ENCODE data around the gene IL1RAPL1.

The IL1RAPL1 gene

DNA sequence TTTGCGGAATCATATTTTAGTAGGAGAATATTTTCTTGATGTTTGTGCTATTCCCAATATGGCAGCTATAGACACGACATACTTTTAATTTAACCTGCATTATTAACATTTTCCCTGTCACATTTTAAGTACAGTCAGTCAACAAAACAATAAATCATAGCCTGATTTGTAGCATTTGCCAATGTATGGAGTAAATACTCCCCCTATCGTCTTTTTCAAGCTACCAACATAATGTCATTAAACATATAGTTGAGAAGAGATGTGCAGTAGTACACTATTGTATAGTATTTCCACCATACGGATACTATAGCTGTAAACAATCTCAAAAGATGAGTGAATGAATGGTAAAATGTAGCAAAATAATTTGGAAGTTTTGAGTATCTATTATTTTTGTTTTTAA, 1324.4 kb downstream of the IL1RAPL1 start:
- TF ChIP-seq, protein P1, sequence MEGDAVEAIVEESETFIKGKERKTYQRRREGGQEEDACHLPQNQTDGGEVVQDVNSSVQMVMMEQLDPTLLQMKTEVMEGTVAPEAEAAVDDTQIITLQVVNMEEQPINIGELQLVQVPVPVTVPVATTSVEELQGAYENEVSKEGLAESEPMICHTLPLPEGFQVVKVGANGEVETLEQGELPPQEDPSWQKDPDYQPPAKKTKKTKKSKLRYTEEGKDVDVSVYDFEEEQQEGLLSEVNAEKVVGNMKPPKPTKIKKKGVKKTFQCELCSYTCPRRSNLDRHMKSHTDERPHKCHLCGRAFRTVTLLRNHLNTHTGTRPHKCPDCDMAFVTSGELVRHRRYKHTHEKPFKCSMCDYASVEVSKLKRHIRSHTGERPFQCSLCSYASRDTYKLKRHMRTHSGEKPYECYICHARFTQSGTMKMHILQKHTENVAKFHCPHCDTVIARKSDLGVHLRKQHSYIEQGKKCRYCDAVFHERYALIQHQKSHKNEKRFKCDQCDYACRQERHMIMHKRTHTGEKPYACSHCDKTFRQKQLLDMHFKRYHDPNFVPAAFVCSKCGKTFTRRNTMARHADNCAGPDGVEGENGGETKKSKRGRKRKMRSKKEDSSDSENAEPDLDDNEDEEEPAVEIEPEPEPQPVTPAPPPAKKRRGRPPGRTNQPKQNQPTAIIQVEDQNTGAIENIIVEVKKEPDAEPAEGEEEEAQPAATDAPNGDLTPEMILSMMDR (IDR thresholded peaks at IDR 0.05): no peak
- Mint-ChIP-seq H3K36me3 (ENCODE audit: low read depth) (no peaks in the 10 kb centered on the region), H3K4me1 (no peaks in the 10 kb centered on the region), H3K9me3 (peaks cover 4% of the 10 kb centered on the region), H3K27me3 (ENCODE audit: low read depth, poor library complexity) (no peaks in the 10 kb centered on the region), H3K27ac (no peak overlapping the region), H3K4me3 (no peak overlapping the region)
- DNase-seq: no peak

DNA sequence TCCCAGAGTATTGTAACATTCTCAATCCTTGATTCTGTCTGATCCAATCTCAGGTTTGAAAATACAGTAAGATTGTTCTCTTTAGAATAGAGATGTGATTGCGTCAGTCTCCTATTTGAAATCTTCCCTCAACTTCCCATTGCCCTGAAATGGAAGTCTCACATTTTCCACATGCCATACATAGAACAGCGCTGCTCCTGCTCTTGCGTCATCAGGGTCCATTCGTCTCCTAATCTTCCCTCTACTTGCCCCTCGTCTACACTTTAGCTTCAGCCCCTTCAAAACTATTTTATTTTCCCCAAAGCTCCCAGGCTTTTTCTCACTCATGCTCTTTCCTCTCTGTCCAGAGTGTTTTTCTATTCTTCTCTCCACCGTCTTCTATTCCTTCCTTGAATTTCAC, 1326.4 kb downstream of the IL1RAPL1 start:
- no peaks in the 10 kb centered on the region for H3K27me3 Mint-ChIP-seq (ENCODE audit: low read depth, poor library complexity)
- H3K36me3 Mint-ChIP-seq (ENCODE audit: low read depth): no peaks in the 10 kb centered on the region
- H3K4me1 Mint-ChIP-seq: no peaks in the 10 kb centered on the region
- DNase-seq: no peak
- H3K4me3 Mint-ChIP-seq: no peak overlapping the region
- no peak overlapping the region for H3K27ac Mint-ChIP-seq
- TF ChIP-seq, protein P1 (IDR thresholded peaks at IDR 0.05): no peak
- peaks cover 4% of the 10 kb centered on the region for H3K9me3 Mint-ChIP-seq

DNA sequence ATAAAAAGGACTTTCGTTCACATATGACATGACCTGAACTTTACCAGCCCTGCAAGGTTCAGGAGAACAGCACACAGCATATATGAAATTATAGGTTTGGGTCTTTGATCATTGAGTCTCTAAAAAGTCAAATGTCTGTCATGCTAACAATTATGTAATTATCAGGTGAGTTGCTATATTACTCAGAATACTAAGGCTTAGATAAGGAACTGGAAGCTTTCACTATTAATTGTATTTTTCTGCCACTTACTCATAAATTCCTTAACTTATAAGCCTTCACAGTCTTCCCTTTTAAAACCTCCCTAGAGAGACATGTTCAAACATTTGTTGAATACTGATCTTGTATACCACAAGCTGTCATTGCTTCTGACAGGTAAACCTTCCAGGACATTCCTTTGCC, 1335.4 kb downstream of the IL1RAPL1 start:
- H3K4me3 Mint-ChIP-seq: no peak overlapping the region
- DNase-seq: no peak
- H3K36me3 Mint-ChIP-seq (ENCODE audit: low read depth): no peaks in the 10 kb centered on the region
- peaks cover 2% of the 10 kb centered on the region for H3K27me3 Mint-ChIP-seq (ENCODE audit: low read depth, poor library complexity)
- TF ChIP-seq, protein P1 (IDR thresholded peaks at IDR 0.05): no peak
- no peaks in the 10 kb centered on the region for H3K4me1 Mint-ChIP-seq
- H3K9me3 Mint-ChIP-seq: no peaks in the 10 kb centered on the region
- H3K27ac Mint-ChIP-seq: no peak overlapping the region

DNA sequence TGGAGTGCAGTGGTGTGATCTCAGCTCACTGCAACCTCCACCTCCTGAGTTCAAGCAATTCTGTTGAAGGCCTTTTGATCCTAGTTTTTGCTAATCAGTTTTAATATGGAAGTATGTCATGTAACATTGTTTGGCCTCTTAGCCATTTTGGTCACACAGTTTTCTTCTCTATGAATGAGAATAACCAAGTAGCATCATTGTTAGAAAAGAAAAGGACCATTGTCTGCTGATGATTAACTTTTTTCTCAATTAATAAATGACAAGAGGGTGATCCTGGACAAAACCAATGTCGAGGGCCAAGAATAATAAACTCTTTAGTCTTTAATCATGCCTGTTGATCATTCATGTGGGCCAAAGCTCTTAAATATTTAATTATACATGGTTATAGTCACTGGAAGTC, 1338.8 kb downstream of the IL1RAPL1 start:
- no peak for DNase-seq
- no peak overlapping the region for H3K27ac Mint-ChIP-seq
- TF ChIP-seq, protein P1 (IDR thresholded peaks at IDR 0.05): no peak
- H3K4me1 Mint-ChIP-seq: no peaks in the 10 kb centered on the region
- peaks cover 2% of the 10 kb centered on the region for H3K27me3 Mint-ChIP-seq (ENCODE audit: low read depth, poor library complexity)
- no peaks in the 10 kb centered on the region for H3K9me3 Mint-ChIP-seq
- no peak overlapping the region for H3K4me3 Mint-ChIP-seq
- H3K36me3 Mint-ChIP-seq (ENCODE audit: low read depth): no peaks in the 10 kb centered on the region

DNA sequence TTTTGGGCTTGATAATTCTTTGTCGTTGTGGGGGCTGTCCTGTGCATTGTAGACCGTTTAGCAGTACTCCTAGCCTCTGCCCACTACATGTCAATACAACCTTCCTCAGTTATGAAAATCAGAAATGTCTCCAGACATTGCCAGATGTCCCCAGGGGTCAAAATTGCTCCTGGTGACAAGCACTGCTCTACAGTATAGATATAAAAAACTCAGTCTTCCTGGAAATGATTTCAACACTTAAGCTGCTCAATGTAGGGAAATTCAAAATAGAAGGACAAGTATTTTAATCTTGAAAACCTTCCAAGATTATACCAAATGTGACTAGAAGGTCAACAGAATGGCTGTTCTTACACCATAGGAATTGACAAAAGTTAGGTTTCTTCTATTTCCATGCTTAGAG, 1339.4 kb downstream of the IL1RAPL1 start:
- no peak overlapping the region for H3K27ac Mint-ChIP-seq

DNA sequence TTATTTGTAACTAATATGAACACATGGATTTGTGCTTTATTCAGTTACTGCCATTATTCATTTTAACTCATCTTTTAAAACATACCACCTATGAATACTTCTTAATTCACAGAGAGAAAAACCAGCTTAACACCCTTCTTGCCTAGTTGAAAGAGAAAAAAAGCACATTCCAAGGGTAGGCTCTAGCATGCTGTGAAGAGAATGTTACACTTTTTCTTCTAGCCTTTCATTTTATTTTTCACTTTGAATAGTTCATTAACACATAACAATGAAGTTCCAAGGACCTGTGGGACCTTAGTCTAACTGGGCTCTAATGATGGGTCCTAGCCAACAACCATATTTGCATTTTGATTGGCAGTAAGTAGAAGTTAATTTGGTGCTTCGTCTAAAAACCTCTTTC, 1348.2 kb downstream of the IL1RAPL1 start:
- Mint-ChIP-seq H3K4me3 (no peak overlapping the region), H3K9me3 (no peaks in the 10 kb centered on the region), H3K36me3 (ENCODE audit: low read depth) (no peaks in the 10 kb centered on the region), H3K27me3 (ENCODE audit: low read depth, poor library complexity) (no peaks in the 10 kb centered on the region), H3K4me1 (peaks cover 20% of the 10 kb centered on the region), H3K27ac (no peak overlapping the region)
- TF ChIP-seq, protein P1 (IDR thresholded peaks at IDR 0.05): no peak
- DNase-seq: no peak

More for the DNA sequence above, 1339.4 kb downstream of the IL1RAPL1 start:
- TF ChIP-seq, protein P1 (IDR thresholded peaks at IDR 0.05): no peak
- no peak overlapping the region for H3K4me3 Mint-ChIP-seq
- no peaks in the 10 kb centered on the region for H3K9me3 Mint-ChIP-seq
- no peaks in the 10 kb centered on the region for H3K36me3 Mint-ChIP-seq (ENCODE audit: low read depth)
- no peak for DNase-seq
- H3K27me3 Mint-ChIP-seq (ENCODE audit: low read depth, poor library complexity): peaks cover 2% of the 10 kb centered on the region
- H3K4me1 Mint-ChIP-seq: no peaks in the 10 kb centered on the region
